ENCODE data around the gene PAK5.

Gene PAK5

GRCh38 chr20:9493803-9494202, 345.1 kb downstream of the PAK5 start:
- no peak for DNase-seq (ENCODE audit: low spot score)

- no peak for DNase-seq (ENCODE audit: low spot score)
Measured at GRCh38 chr20:9492067-9492466, 346.8 kb downstream of the PAK5 start.

GRCh38 chr20:9491324-9491723, 347.6 kb downstream of the PAK5 start:
- no peak for DNase-seq (ENCODE audit: low spot score)

- DNase-seq (ENCODE audit: low spot score): no peak
Measured at GRCh38 chr20:9490631-9491030, 348.2 kb downstream of the PAK5 start.

GRCh38 chr20:9490161-9490560, 348.7 kb downstream of the PAK5 start:
- no peak for DNase-seq (ENCODE audit: low spot score)

GRCh38 chr20:9488063-9488462, 350.8 kb downstream of the PAK5 start:
- DNase-seq (ENCODE audit: low spot score): peak; percentile 26

All from cerebellar cortex (tissue), 1 donor.